Neural progenitor cell (in vitro differentiated cells): ENCODE measurements around the gene IVNS1ABP. TPM values are rescaled to one million over a fixed set of nuclear protein-coding genes. Genes with fewer than 3 reads are reported as not detected.
"Not testable (repeated sequence)": the region's sequence is repeated elsewhere in the genome, so short reads cannot be mapped to it uniquely, and the experiment has no call there.

ENCODE experiments used
- DNase-seq: peaks from one replicate; pipeline ENCODE4 v3.0.0-alpha.2; 2016; ENCODE audit warnings: low spot score
- H2AFZ ChIP-seq: fragments of 200-600 bp; sonication (generic); replicated peaks from 2 replicates; pipeline ENCODE4 v1.6.1; 2016; ENCODE audit warnings: antibody characterized with exemption
- H3F3A ChIP-seq: fragments of 200-600 bp; sonication (generic); 2 replicates; pipeline ENCODE4 v1.6.1; 2016; ENCODE audit warnings: antibody characterized with exemption, low read depth
- H3K27ac ChIP-seq: fragments of 200-600 bp; sonication (generic); 2 replicates; pipeline ENCODE4 v1.5.1; 2016; ENCODE audit warnings: mild to moderate bottlenecking
- H3K27me3 ChIP-seq: fragments of 200-600 bp; sonication (generic); 2 replicates; pipeline ENCODE4 v1.6.1; 2016; ENCODE audit warnings: mild to moderate bottlenecking, moderate library complexity
- H3K36me3 ChIP-seq: fragments of 200-600 bp; sonication (generic); 2 replicates; pipeline ENCODE4 v1.5.1; 2016
- H3K4me1 ChIP-seq: fragments of 200-600 bp; sonication (generic); 2 replicates; pipeline ENCODE4 v1.6.1; 2016; ENCODE audit warnings: mixed run types
- H3K4me2 ChIP-seq: fragments of 200-600 bp; sonication (generic); 2 replicates; pipeline ENCODE4 v1.6.1; 2016
- H3K4me3 ChIP-seq: fragments of 200-600 bp; sonication (generic); 2 replicates; pipeline ENCODE4 v1.5.1; 2016
- H3K79me2 ChIP-seq: fragments of 200-600 bp; sonication (generic); 2 replicates; pipeline ENCODE4 v1.6.1; 2016; ENCODE audit warnings: low read depth
- H3K9ac ChIP-seq: fragments of 200-600 bp; sonication (generic); 2 replicates; pipeline ENCODE4 v1.6.1; 2016
- H3K9me3 ChIP-seq: fragments of 200-600 bp; sonication (generic); 2 replicates; pipeline ENCODE4 v1.5.1; 2016; ENCODE audit warnings: low read depth
- H4K20me1 ChIP-seq: fragments of 200-600 bp; sonication (generic); 2 replicates; pipeline ENCODE4 v1.6.1; 2016; ENCODE audit warnings: low read depth
- H3K27ac Mint-ChIP-seq: 3 replicates; pipeline ENCODE4 v1.8.0; 2021; ENCODE audit warnings: mixed read lengths
- H3K27me3 Mint-ChIP-seq: 2 replicates; pipeline ENCODE4 v1.8.0; 2022; ENCODE audit warnings: low read depth, mild to moderate bottlenecking, inconsistent platforms, moderate library complexity, mixed read lengths; ENCODE audit not compliant: insufficient read depth
- H3K36me3 Mint-ChIP-seq: 3 replicates; pipeline ENCODE4 v1.8.0; 2021; ENCODE audit warnings: mixed read lengths
- H3K4me1 Mint-ChIP-seq: 3 replicates; pipeline ENCODE4 v1.8.0; 2021; ENCODE audit warnings: mixed read lengths
- H3K4me3 Mint-ChIP-seq: 3 replicates; pipeline ENCODE4 v1.8.0; 2021; ENCODE audit warnings: mild to moderate bottlenecking, moderate library complexity, mixed read lengths
- H3K9me3 Mint-ChIP-seq: 3 replicates; pipeline ENCODE4 v1.8.0; 2020; ENCODE audit warnings: mixed read lengths
- EZH2 ChIP-seq: fragments of 200-600 bp; sonication (generic); IDR thresholded peaks from 2 replicates; pipeline ENCODE4 v1.6.1; 2017; ENCODE audit warnings: antibody characterized with exemption, mild to moderate bottlenecking, moderate library complexity
- EZH2phosphoT487 ChIP-seq: fragments of 200-600 bp; sonication (generic); IDR thresholded peaks from 2 replicates; pipeline ENCODE4 v1.6.1; 2017; ENCODE audit warnings: antibody characterized with exemption
- small RNA-seq: library from RNA; depleted of rRNA; stranded (forward); fragments of <200 nt; gene quantifications from one replicate; pipeline ENCODE3, GENCODE V24; 2015
- total RNA-seq: library from RNA; depleted of rRNA; stranded (reverse); fragments of >200 nt; gene quantifications from 2 replicates; pipeline ENCODE4 v1.2.3, GENCODE V29; 2015; ENCODE audit warnings: low replicate concordance
- TF ChIP-seq, protein P1 (sequence below): fragments of 200-600 bp; sonication (generic); IDR thresholded peaks from 2 replicates; pipeline ENCODE4 v1.5.1; 2017; ENCODE audit warnings: antibody characterized with exemption, mild to moderate bottlenecking

Gene IVNS1ABP
- total RNA-seq, 1 donor from 2014 or later = 193 TPM

DNA sequence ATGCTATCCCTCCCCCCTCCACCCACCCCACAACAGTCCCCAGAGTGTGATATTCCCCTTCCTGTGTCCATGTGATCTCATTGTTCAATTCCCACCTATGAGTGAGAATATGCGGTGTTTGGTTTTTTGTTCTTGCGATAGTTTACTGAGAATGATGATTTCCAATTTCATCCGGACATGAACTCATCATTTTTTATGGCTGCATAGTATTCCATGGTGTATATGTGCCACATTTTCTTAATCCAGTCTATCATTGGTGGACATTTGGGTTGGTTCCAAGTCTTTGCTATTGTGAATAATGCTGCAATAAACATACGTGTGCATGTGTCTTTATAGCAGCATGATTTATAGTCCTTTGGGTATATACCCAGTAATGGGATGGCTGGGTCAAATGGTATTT is 65.1 kb downstream of the IVNS1ABP start:
- H3K4me1 Mint-ChIP-seq, H3K9me3 ChIP-seq, H3K27ac Mint-ChIP-seq, H3K36me3 ChIP-seq, H2AFZ ChIP-seq, H3K27me3 ChIP-seq, H3K79me2 ChIP-seq, H3K36me3 Mint-ChIP-seq, DNase-seq, H3K9me3 Mint-ChIP-seq, H3K9ac ChIP-seq, H3K27ac ChIP-seq, H3K4me2 ChIP-seq, H3K4me3 Mint-ChIP-seq, H3K4me3 ChIP-seq, H3F3A ChIP-seq, H3K27me3 Mint-ChIP-seq, H4K20me1 ChIP-seq: not testable (repeated sequence)
- peaks cover 14% of the 10 kb centered on the region for H3K4me1 ChIP-seq

DNA sequence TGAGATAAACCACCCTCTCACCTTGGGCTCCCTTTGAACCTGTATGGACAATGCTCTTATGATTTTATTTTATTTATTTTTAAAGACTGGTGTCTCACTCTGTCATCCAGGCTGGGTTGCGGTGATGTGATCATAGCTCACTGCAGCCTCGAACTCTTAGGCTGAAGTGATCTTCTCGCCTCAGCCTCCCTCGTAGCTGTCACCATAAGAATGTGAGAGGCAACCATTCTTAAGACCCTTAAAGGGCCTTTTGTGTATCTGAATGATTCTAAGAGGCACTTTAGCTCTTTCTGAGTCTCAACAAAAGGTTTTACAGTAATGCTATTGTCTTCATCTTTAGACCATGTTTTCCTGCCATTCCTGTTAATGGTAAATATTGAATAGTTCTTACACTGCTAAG is 67.0 kb downstream of the IVNS1ABP start:
- Mint-ChIP-seq H3K9me3 (peaks cover 3% of the 10 kb centered on the region), H3K27ac (peak overlapping the region; percentile 21), H3K36me3 (no peaks in the 10 kb centered on the region), H3K4me3 (no peak overlapping the region), H3K4me1 (no peaks in the 10 kb centered on the region), H3K27me3 (peaks cover 2% of the 10 kb centered on the region)
- no peak overlapping the region for H3K4me3 ChIP-seq
- no peaks in the 10 kb centered on the region for H3K79me2 ChIP-seq
- peaks cover 6% of the 10 kb centered on the region for H3F3A ChIP-seq
- peaks cover 14% of the 10 kb centered on the region for H3K4me1 ChIP-seq
- H3K9me3 ChIP-seq = no peaks in the 10 kb centered on the region
- TF ChIP-seq EZH2 (no peak), EZH2phosphoT487 (no peak)
- TF ChIP-seq, protein P1, sequence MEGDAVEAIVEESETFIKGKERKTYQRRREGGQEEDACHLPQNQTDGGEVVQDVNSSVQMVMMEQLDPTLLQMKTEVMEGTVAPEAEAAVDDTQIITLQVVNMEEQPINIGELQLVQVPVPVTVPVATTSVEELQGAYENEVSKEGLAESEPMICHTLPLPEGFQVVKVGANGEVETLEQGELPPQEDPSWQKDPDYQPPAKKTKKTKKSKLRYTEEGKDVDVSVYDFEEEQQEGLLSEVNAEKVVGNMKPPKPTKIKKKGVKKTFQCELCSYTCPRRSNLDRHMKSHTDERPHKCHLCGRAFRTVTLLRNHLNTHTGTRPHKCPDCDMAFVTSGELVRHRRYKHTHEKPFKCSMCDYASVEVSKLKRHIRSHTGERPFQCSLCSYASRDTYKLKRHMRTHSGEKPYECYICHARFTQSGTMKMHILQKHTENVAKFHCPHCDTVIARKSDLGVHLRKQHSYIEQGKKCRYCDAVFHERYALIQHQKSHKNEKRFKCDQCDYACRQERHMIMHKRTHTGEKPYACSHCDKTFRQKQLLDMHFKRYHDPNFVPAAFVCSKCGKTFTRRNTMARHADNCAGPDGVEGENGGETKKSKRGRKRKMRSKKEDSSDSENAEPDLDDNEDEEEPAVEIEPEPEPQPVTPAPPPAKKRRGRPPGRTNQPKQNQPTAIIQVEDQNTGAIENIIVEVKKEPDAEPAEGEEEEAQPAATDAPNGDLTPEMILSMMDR = no peak
- H3K9ac ChIP-seq = no peak overlapping the region
- H3K27me3 ChIP-seq = no peaks in the 10 kb centered on the region
- H3K27ac ChIP-seq = no peak overlapping the region
- H4K20me1 ChIP-seq = no peaks in the 10 kb centered on the region
- H3K4me2 ChIP-seq = no peak overlapping the region
- DNase-seq = peak; percentile 13
- H3K36me3 ChIP-seq = no peaks in the 10 kb centered on the region
- no peak overlapping the region for H2AFZ ChIP-seq

DNA sequence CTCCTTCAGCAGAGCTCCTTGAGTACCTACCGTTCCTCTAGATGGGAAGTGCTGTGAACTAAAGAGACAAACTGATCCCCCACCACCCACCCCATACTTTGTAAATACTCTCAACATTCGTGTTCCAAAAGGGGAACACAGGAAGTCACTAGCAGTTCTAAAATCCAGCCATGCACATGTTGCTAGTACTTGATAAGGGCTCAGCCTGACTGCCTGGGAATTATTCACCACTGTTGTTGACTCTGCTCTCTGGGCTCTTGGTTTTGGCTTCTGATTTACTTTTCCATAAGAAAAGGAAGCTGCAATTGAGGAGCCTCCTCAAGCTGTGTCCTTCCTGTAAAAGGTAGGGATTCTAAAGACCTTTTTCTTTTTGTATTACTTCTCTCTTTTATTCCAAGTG is 67.5 kb downstream of the IVNS1ABP start:
- no peaks in the 10 kb centered on the region for H3K36me3 Mint-ChIP-seq
- no peak for DNase-seq

More for the DNA sequence above, 67.5 kb downstream of the IVNS1ABP start:
- H3K9ac ChIP-seq = no peak overlapping the region
- H3K4me3 Mint-ChIP-seq = no peak overlapping the region
- peaks cover 2% of the 10 kb centered on the region for H3K27me3 Mint-ChIP-seq
- no peaks in the 10 kb centered on the region for H3K9me3 Mint-ChIP-seq
- H2AFZ ChIP-seq = peak overlapping the region; percentile 9
- TF ChIP-seq EZH2phosphoT487 (no peak), EZH2 (no peak)
- TF ChIP-seq, protein P1 = no peak
- H3K4me2 ChIP-seq = no peak overlapping the region
- no peak overlapping the region for H3K4me3 ChIP-seq
- H3K36me3 ChIP-seq = no peaks in the 10 kb centered on the region
- no peaks in the 10 kb centered on the region for H4K20me1 ChIP-seq
- no peaks in the 10 kb centered on the region for H3K4me1 Mint-ChIP-seq
- H3K4me1 ChIP-seq = peaks cover 14% of the 10 kb centered on the region
- no peaks in the 10 kb centered on the region for H3K79me2 ChIP-seq
- H3K27ac ChIP-seq = no peak overlapping the region
- H3K27ac Mint-ChIP-seq = no peak overlapping the region
- H3K27me3 ChIP-seq = no peaks in the 10 kb centered on the region
- H3F3A ChIP-seq = peaks cover 6% of the 10 kb centered on the region
- no peaks in the 10 kb centered on the region for H3K9me3 ChIP-seq

Small RNA genes lying within 50 kb of the gene (small RNA-seq; reads per million reads assigned to genes)
- not detected for gene RF00019

Other genes with a start within 250 kb of the IVNS1ABP start
- gene TRMT1L, start 160.3 kb downstream of the IVNS1ABP start, total RNA-seq = 41.2 and 58.9 TPM in 2 replicates
- gene SWT1, start 160.1 kb downstream of the IVNS1ABP start, total RNA-seq = 9.1 and 12.4 TPM in 2 replicates